BLaER1 treated with 17β-estradiol and CSF1 and Interleukin-3, amounts not matched to agents 10 nM and 100 nM (cell line): Measurements from ENCODE around the gene FYTTD1.

Experiments
- H3K27ac ChIP-seq, 11 experiments: shearing (Covaris generic); formaldehyde crosslinking; 2 replicates each; pipeline ENCODE4 v1.8.1; 2022
- H3K27me3 ChIP-seq, 11 experiments: shearing (Covaris generic); formaldehyde crosslinking; 2 replicates each; pipeline ENCODE4 v1.8.1; 2022
- H3K36me3 ChIP-seq, 11 experiments: shearing (Covaris generic); formaldehyde crosslinking; 2 replicates each; pipeline ENCODE4 v1.8.1; 2022
- H3K4me1 ChIP-seq, 10 experiments: shearing (Covaris generic); formaldehyde crosslinking; 2 replicates each; pipeline ENCODE4 v1.8.1; 2022
- H3K4me2 ChIP-seq, 11 experiments: shearing (Covaris generic); formaldehyde crosslinking; 2 replicates each; pipeline ENCODE4 v1.8.1; 2022
- H3K4me3 ChIP-seq, 10 experiments: shearing (Covaris generic); formaldehyde crosslinking; 2 replicates each; pipeline ENCODE4 v1.8.1; 2022
- H3K9ac ChIP-seq, 11 experiments: shearing (Covaris generic); formaldehyde crosslinking; 2 replicates each; pipeline ENCODE4 v1.8.1; 2022
- H3K9me3 ChIP-seq, 11 experiments: shearing (Covaris generic); formaldehyde crosslinking; replicated peaks in 1 of 11; 2 replicates each; pipeline ENCODE4 v1.8.1; 2022
- H4K20me1 ChIP-seq, 11 experiments: shearing (Covaris generic); formaldehyde crosslinking; 2 replicates each; pipeline ENCODE4 v1.8.1; 2022
- Cebpa-rat ChIP-seq, 11 experiments: shearing (Covaris generic); IDR thresholded peaks; 2 replicates each; pipeline ENCODE4 v1.8.1; 2022

FYTTD1 gene

DNA sequence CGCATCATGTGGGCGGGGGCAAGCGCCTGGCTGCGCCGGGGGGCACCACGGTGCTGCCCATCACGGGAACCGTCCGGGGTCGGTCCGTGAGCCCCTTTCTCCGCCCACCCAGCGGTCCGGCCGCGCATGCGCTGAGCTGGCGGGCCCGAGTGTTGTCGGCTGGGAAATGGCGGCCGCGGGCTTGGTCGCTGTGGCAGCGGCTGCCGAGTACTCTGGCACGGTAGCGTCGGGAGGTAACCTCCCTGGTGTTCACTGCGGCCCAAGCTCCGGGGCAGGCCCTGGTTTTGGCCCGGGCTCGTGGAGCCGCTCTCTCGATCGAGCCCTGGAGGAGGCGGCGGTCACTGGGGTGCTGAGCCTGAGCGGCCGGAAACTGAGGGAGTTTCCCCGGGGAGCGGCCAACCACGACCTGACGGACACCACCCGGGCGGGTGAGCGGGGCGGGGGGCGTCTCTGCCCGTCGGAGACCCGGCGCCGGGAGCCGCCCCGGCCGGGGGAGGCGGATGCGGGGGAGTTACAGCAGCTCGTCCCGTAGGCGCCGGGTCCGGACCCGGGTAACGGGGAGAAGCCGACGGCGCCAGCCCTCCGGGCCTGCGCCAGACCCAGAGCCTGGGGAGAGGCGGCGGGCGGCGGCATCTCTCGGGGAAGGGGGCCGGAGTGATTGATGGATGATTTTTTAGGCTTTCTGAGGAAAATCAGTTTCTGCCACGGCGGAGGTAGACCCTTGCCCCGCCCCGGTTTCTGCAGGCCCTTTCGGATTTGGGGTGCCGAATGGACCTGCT, 41.6 kb downstream of the FYTTD1 start, which contains the start of gene LRCH3:
LRCH3 (plus strand) TSS at position 142 of the 779 bp plus-strand sequence; CDS start at position 167, 25 bp downstream.
- TF ChIP-seq Cebpa-rat (IDR thresholded peaks at IDR 0.05), result no peak
- Histone ChIP-seq H3K4me3 (peak within 1 kb of the TSS; percentile 78 to 92 (median 82)), H4K20me1 (peaks cover 0 to 34% (median 6%) of the 10 kb centered on the region in 11 experiments; a peak in 7 of 22 replicates), H3K9me3 (no peaks in the 10 kb centered on the region), H3K4me2 (peak within 1 kb of the TSS; percentile 73 to 92 (median 84)), H3K27me3 (no peaks in the 10 kb centered on the region), H3K36me3 (peaks cover 5 to 26% (median 22%) of the 10 kb centered on the region in 11 experiments; a peak in 18 of 22 replicates), H3K4me1 (peaks cover 20 to 38% (median 31%) of the 10 kb centered on the region in 10 experiments), H3K9ac (peak within 1 kb of the TSS; percentile 92 to 99 (median 96)), H3K27ac (peak within 1 kb of the TSS; percentile 91 to 99 (median 95))

DNA sequence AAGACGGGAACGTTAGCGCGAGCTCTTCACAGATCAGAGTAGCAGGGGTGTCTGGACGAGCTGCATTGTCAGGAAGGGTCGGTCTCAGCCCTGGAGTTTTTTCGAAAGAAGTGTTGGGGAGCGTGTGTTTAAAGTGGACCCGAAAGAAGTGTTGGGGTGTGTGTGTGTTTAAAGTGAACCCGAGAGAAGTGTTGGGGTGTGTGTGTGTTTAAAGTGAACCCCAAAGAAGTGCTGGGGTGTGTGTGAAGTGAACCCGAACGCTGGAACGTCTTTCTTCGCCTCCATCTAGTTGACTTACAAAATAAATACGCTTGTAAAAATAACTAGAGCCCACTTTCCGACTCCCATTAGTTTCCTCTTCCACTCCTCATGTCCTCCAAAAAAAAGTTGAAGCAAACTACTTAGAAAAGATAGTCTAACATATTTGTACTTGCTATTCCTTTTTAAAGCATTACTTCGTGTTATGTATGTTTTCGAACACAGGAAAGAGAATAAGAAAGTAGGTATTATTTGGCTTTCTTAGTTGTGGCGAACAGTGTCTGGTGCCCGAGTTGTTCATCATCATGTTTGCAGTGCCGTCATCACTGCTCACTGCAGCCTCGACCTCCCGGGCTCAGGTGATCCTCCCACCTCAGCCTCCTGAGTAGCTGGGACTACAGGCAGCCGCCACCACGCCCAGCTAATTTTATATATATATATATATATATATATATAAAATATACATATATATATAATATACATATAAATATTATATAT, 42.4 kb downstream of the FYTTD1 start:
- Histone ChIP-seq H3K36me3 (peaks cover 0 to 19% (median 15%) of the 10 kb centered on the region in 11 experiments; a peak in 15 of 22 replicates), H3K4me3 (peak overlapping the region; percentile 78 to 92 (median 82)), H3K4me1 (peaks cover 20 to 38% (median 31%) of the 10 kb centered on the region in 10 experiments), H3K4me2 (peak overlapping the region; percentile 73 to 92 (median 84)), H3K9ac (peak overlapping the region; percentile 92 to 99 (median 96)), H3K27ac (peak overlapping the region; percentile 91 to 99 (median 95)), H3K27me3 (no peaks in the 10 kb centered on the region), H4K20me1 (peaks cover 0 to 42% (median 6%) of the 10 kb centered on the region in 11 experiments; a peak in 8 of 22 replicates), H3K9me3 (no peaks in the 10 kb centered on the region)
- TF ChIP-seq Cebpa-rat (IDR thresholded peaks at IDR 0.05), result no peak

GRCh38 chr3:197793247-197793646, 43.6 kb downstream of the FYTTD1 start:
- Histone ChIP-seq H4K20me1 (peaks cover 0 to 53% (median 11%) of the 10 kb centered on the region in 11 experiments; a peak in 14 of 22 replicates), H3K36me3 (peaks cover 0 to 8% (median 5%) of the 10 kb centered on the region in 11 experiments; a peak in 7 of 22 replicates), H3K4me2 (peak overlapping the region; percentile 19 to 84 (median 63); a peak in 16 of 22 replicates), H3K9me3 (no peaks in the 10 kb centered on the region), H3K27ac (no peak overlapping the region), H3K4me3 (no peak overlapping the region), H3K27me3 (no peaks in the 10 kb centered on the region), H3K4me1 (peaks cover 27 to 46% (median 37%) of the 10 kb centered on the region in 10 experiments), H3K9ac (peak overlapping the region in 2 of 11 experiments; percentile 18 to 45; a peak in 3 of 22 replicates)
- no peak for TF ChIP-seq Cebpa-rat (IDR thresholded peaks at IDR 0.05)

GRCh38 chr3:197794115-197794514, 44.4 kb downstream of the FYTTD1 start:
- Histone ChIP-seq H3K4me3 (no peak overlapping the region), H4K20me1 (peaks cover 0 to 62% (median 19%) of the 10 kb centered on the region in 11 experiments; a peak in 15 of 22 replicates)

GRCh38 chr3:197795200-197795599, 45.5 kb downstream of the FYTTD1 start:
- Histone ChIP-seq H3K9me3 (no peaks in the 10 kb centered on the region), H3K4me3 (no peak overlapping the region), H3K27me3 (no peaks in the 10 kb centered on the region), H3K9ac (no peak overlapping the region), H3K4me2 (peak overlapping the region in 1 of 11 experiments; percentile 14; a peak in 1 of 22 replicates), H3K4me1 (peaks cover 30 to 55% (median 41%) of the 10 kb centered on the region in 10 experiments), H3K36me3 (peaks cover 0 to 9% (median 0%) of the 10 kb centered on the region in 11 experiments; a peak in 2 of 22 replicates), H3K27ac (no peak overlapping the region), H4K20me1 (peaks cover 2 to 73% (median 28%) of the 10 kb centered on the region in 11 experiments; a peak in 16 of 22 replicates)
- TF ChIP-seq Cebpa-rat (IDR thresholded peaks at IDR 0.05), result no peak

More at GRCh38 chr3:197794115-197794514, 44.4 kb downstream of the FYTTD1 start:
- Histone ChIP-seq H3K4me2 (peak overlapping the region in 6 of 11 experiments; percentile 11 to 84 (median 46); a peak in 5 of 22 replicates), H3K9me3 (no peaks in the 10 kb centered on the region), H3K4me1 (peaks cover 35 to 54% (median 45%) of the 10 kb centered on the region in 10 experiments), H3K9ac (no peak overlapping the region), H3K27me3 (no peaks in the 10 kb centered on the region), H3K27ac (no peak overlapping the region), H3K36me3 (0 out of 22 replicates have a peak, but pooled peaks cover 0 to 3% (median 0%) of the 10 kb centered on the region in 11 experiments)
- no peak for TF ChIP-seq Cebpa-rat (IDR thresholded peaks at IDR 0.05)

DNA sequence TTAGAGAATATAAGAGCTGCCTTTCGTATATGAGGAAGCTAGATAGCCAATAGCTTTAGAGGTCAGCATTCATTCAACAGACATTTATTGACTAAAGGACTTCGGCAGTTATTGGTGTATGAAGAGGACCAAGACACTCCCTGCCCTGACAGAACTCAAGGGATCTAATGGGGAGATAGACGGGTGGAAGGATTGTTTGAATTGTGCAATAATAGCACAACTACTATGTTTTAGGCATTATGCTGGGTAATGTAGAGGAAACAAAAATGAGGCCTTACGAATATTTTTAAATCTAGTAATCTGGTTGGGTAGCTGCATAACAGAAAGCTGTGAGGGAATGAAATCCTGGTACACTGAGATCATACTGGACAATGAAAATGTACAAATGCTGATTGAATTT, 46.4 kb downstream of the FYTTD1 start:
- Histone ChIP-seq H3K27me3 (no peaks in the 10 kb centered on the region), H3K27ac (no peak overlapping the region), H3K9ac (no peak overlapping the region), H4K20me1 (peaks cover 4 to 82% (median 29%) of the 10 kb centered on the region in 11 experiments; a peak in 16 of 22 replicates), H3K4me2 (no peak overlapping the region), H3K4me3 (no peak overlapping the region), H3K9me3 (no peaks in the 10 kb centered on the region), H3K4me1 (peaks cover 26 to 56% (median 38%) of the 10 kb centered on the region in 10 experiments), H3K36me3 (peaks cover 0 to 10% (median 0%) of the 10 kb centered on the region in 11 experiments; a peak in 2 of 22 replicates)
- peak in 1 of 11 experiments; percentile 29; a peak in 1 of 22 replicates for TF ChIP-seq Cebpa-rat (IDR thresholded peaks at IDR 0.05)

DNA sequence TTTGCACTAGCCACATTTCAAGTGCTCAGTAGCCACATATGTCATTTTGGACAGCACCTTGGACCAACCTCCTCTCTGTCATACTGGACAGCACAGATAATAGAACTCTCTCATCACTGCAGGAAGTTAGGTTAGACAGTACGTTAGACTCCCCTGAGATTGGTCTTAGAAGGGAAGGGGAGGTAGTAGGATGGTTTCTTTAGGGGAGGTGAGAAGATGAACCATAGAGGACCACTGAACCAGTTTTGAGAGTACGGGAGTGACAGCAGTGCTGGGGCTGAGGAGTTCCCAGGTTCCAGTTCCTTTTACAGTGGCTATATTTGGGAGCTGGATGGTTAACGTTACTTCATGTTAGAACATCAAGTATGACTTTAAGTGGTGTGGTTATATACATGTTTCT, 49.2 kb downstream of the FYTTD1 start:
- Histone ChIP-seq H3K27ac (no peak overlapping the region), H3K4me3 (no peak overlapping the region), H3K4me2 (peak overlapping the region; percentile 27 to 60 (median 40)), H4K20me1 (peaks cover 24 to 99% (median 51%) of the 10 kb centered on the region in 11 experiments; a peak in 19 of 22 replicates), H3K9ac (no peak overlapping the region), H3K27me3 (no peaks in the 10 kb centered on the region), H3K9me3 (no peaks in the 10 kb centered on the region), H3K4me1 (peaks cover 25 to 58% (median 33%) of the 10 kb centered on the region in 10 experiments), H3K36me3 (peaks cover 0 to 10% (median 0%) of the 10 kb centered on the region in 11 experiments; a peak in 3 of 22 replicates)
- TF ChIP-seq Cebpa-rat (IDR thresholded peaks at IDR 0.05), result no peak

GRCh38 chr3:197800379-197800778, 50.7 kb downstream of the FYTTD1 start:
- no peak overlapping the region for H3K4me2 ChIP-seq
- no peak overlapping the region for H3K4me3 ChIP-seq
- H4K20me1 ChIP-seq, result peaks cover 29 to 99% (median 55%) of the 10 kb centered on the region in 11 experiments; a peak in 19 of 22 replicates
- H3K9me3 ChIP-seq, result no peaks in the 10 kb centered on the region
- peaks cover 23 to 43% (median 30%) of the 10 kb centered on the region in 10 experiments for H3K4me1 ChIP-seq
- H3K9ac ChIP-seq, result no peak overlapping the region
- no peaks in the 10 kb centered on the region for H3K27me3 ChIP-seq
- TF ChIP-seq Cebpa-rat (IDR thresholded peaks at IDR 0.05), result no peak
- no peak overlapping the region for H3K27ac ChIP-seq
- peaks cover 0 to 13% (median 0%) of the 10 kb centered on the region in 11 experiments; a peak in 3 of 22 replicates for H3K36me3 ChIP-seq
